Measurements from ENCODE around the gene GJC1. TPM values are rescaled to one million over a fixed set of nuclear protein-coding genes. Genes with fewer than 3 reads are reported as not detected.

GJC1 gene
- total and polyA plus RNA-seq, 2 donors (not counting 3 experiments of a cell fraction or from before 2014, with no cell fraction given), result 13.8 to 39.7 TPM

DNA sequence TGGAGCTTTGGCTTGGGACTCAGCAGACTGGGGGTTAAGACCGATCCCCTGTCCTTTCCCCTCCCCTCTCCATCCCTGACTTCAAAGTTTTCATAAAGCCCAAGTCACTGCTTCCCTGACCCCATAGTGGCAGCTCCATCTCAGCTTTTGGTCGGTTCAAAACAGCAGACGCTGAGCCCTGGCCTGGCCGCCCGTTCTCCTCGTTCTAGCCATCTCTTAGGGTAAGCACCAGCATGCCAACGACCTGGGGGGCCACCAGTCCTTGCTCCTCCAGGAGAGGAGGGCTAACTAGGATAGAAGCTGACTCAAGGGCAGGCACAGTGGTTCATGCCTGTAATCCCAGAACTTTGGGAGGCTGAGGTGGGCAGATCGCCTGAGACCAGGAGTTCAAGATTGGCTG is 16.1 kb upstream of the GJC1 start:
- TF ChIP-seq POLR2AphosphoS5 (IDR thresholded peaks at IDR 0.05; ENCODE audit: insufficient read depth, low read depth, low read length) (no peak), GATA2 (IDR thresholded peaks at IDR 0.05; ENCODE audit: insufficient read depth, insufficient read length, low read depth, low read length) (no peak), JUN (IDR thresholded peaks at IDR 0.05; ENCODE audit: borderline replicate concordance, insufficient read depth, insufficient read length, low read depth) (no peak), MYC (IDR thresholded peaks at IDR 0.05; ENCODE audit: low read depth, low read length) (no peak), EZH2 (IDR thresholded peaks at IDR 0.05; ENCODE audit: borderline replicate concordance, low read depth, low read length, severe bottlenecking) (no peak), POLR2A (IDR thresholded peaks at IDR 0.05; ENCODE audit: low read depth, low read length) (no peak), FOS (IDR thresholded peaks at IDR 0.05; ENCODE audit: borderline replicate concordance, insufficient read depth, low read length) (no peak)
- TF ChIP-seq, protein P1, sequence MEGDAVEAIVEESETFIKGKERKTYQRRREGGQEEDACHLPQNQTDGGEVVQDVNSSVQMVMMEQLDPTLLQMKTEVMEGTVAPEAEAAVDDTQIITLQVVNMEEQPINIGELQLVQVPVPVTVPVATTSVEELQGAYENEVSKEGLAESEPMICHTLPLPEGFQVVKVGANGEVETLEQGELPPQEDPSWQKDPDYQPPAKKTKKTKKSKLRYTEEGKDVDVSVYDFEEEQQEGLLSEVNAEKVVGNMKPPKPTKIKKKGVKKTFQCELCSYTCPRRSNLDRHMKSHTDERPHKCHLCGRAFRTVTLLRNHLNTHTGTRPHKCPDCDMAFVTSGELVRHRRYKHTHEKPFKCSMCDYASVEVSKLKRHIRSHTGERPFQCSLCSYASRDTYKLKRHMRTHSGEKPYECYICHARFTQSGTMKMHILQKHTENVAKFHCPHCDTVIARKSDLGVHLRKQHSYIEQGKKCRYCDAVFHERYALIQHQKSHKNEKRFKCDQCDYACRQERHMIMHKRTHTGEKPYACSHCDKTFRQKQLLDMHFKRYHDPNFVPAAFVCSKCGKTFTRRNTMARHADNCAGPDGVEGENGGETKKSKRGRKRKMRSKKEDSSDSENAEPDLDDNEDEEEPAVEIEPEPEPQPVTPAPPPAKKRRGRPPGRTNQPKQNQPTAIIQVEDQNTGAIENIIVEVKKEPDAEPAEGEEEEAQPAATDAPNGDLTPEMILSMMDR (IDR thresholded peaks at IDR 0.05; ENCODE audit: extremely low read depth in 1 of 2, insufficient read depth in 1 of 2, low read depth in 1 of 2, low read length in 2 of 2), result no peak
- TF ChIP-seq, protein P2, sequence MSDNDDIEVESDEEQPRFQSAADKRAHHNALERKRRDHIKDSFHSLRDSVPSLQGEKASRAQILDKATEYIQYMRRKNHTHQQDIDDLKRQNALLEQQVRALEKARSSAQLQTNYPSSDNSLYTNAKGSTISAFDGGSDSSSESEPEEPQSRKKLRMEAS (IDR thresholded peaks at IDR 0.05; ENCODE audit: insufficient read depth, insufficient read length), result no peak
- H3K27me3 ChIP-seq (ENCODE audit: control insufficient read depth in 2 of 2, insufficient read depth in 2 of 2, low read length in 2 of 2), result no peaks in the 10 kb centered on the region
- H3K36me3 ChIP-seq (ENCODE audit: control insufficient read depth in 2 of 2, extremely low read depth in 1 of 2, insufficient read depth in 2 of 2, low read length in 2 of 2), result peaks cover 4 to 5% of the 10 kb centered on the region in 2 experiments
- H3K9me1 ChIP-seq (replicated peaks; ENCODE audit: control insufficient read depth, extremely low read depth, insufficient read depth, low read length), result no peaks in the 10 kb centered on the region
- H3K4me2 ChIP-seq (ENCODE audit: insufficient read depth, low read length), result no peak overlapping the region
- intact Hi-C loops (cut with micrococcal nuclease) (no loop called here), dilution Hi-C loops (cut with MboI; ENCODE audit: extremely low pct_ligation_motif_present, low sequenced_read_pairs) (no loop called here)
- no peaks in the 10 kb centered on the region for H4K20me1 ChIP-seq (replicated peaks; ENCODE audit: control insufficient read depth, extremely low read depth, insufficient read depth, low read length)
- H2AFZ ChIP-seq (ENCODE audit: low read depth, low read length), result no peak overlapping the region
- DNase-seq (ENCODE audit: low read depth, low spot score), result no peak
- no peak overlapping the region for H3K27ac ChIP-seq (ENCODE audit: insufficient read depth, low read depth, low read length)
- no peak overlapping the region for H3K9ac ChIP-seq (replicated peaks; ENCODE audit: extremely low read depth, insufficient read depth, low read length)
- H3K79me2 ChIP-seq (ENCODE audit: control insufficient read depth, insufficient read depth, low read length), result no peaks in the 10 kb centered on the region
- no peaks in the 10 kb centered on the region for H3K4me1 ChIP-seq (ENCODE audit: control insufficient read depth, extremely low read depth, insufficient read depth, low read length)
- no peak overlapping the region for H3K4me3 ChIP-seq (replicated peaks in 1 of 3; ENCODE audit: insufficient read depth in 1 of 3, low read depth in 1 of 3, low read length in 3 of 3)
- BruUV-seq (replicated peaks), result no TSS peak
- no peak for FAIRE-seq
- CTCF ChIA-PET, result interaction anchor here (0.6 to 3.5 kb wide), 5 partner anchors 8 to 70 kb away, joined by 3 to 14 read pairs (median 3); no protein-coding TSS in a partner anchor
- POLR2A ChIA-PET, result interaction anchor here (1.1 kb wide), 1 partner anchor 26 kb away, joined by 5 read pairs; no protein-coding TSS in a partner anchor
- H3K9me3 ChIP-seq (replicated peaks; ENCODE audit: control insufficient read depth, insufficient read depth, low read length), result no peaks in the 10 kb centered on the region
